ENCODE results near the gene SELL. TPM values are rescaled to one million over a fixed set of nuclear protein-coding genes. Genes with fewer than 3 reads are reported as not detected.
"Not testable (repeated sequence)": the region's sequence is repeated elsewhere in the genome, so short reads cannot be mapped to it uniquely, and the experiment has no call there.

The SELL gene
- total RNA-seq, 2 experiments from 2014 or later, result 297 to 316 TPM

GRCh38 chr1:169681140-169681539 is 30.3 kb downstream of the SELL start:
- Mint-ChIP-seq H3K36me3 (ENCODE audit: low read depth) (no peaks in the 10 kb centered on the region), H3K27ac (no peak overlapping the region), H3K27me3 (no peaks in the 10 kb centered on the region), H3K4me1 (peaks cover 35% of the 10 kb centered on the region), H3K9me3 (no peaks in the 10 kb centered on the region), H3K4me3 (no peak overlapping the region)
- no peak for DNase-seq
- CTCF ChIA-PET, result interaction anchor here (1.6 kb wide), 2 partner anchors 10 to 95 kb away, joined by 4 read pairs; partner anchors contain the start of gene F5
- POLR2A ChIA-PET, result interaction anchor here (4.7 kb wide), 1 partner anchor 11 kb away, joined by 43 read pairs; no protein-coding TSS in a partner anchor

GRCh38 chr1:169680377-169681019 is 30.9 kb downstream of the SELL start:
- H3K4me3 Mint-ChIP-seq, result no peak overlapping the region
- H3K9me3 Mint-ChIP-seq, result no peaks in the 10 kb centered on the region
- DNase-seq, result no peak
- ChIA-PET POLR2A (interaction anchor here (1.3 to 4.7 kb wide), 3 partner anchors 11 to 29 kb away, joined by 3 to 43 read pairs (median 3); no protein-coding TSS in a partner anchor), CTCF (interaction anchor here (1.6 kb wide), 2 partner anchors 10 to 94 kb away, joined by 4 read pairs; partner anchors contain the start of gene F5)
- H3K27me3 Mint-ChIP-seq, result no peaks in the 10 kb centered on the region
- no peak overlapping the region for H3K27ac Mint-ChIP-seq
- peaks cover 41% of the 10 kb centered on the region for H3K4me1 Mint-ChIP-seq
- no peaks in the 10 kb centered on the region for H3K36me3 Mint-ChIP-seq (ENCODE audit: low read depth)

GRCh38 chr1:169679692-169680091 is 31.7 kb downstream of the SELL start:
- no peaks in the 10 kb centered on the region for H3K36me3 Mint-ChIP-seq (ENCODE audit: low read depth)
- no peak for DNase-seq
- ChIA-PET CTCF (interaction anchor here (1.1 to 1.6 kb wide), 2 partner anchors 78 to 93 kb away, joined by 3 to 4 read pairs; partner anchors contain the start of gene F5), POLR2A (interaction anchor here (1.3 to 4.7 kb wide), 3 partner anchors 12 to 30 kb away, joined by 3 to 43 read pairs (median 3); no protein-coding TSS in a partner anchor)
- no peak overlapping the region for H3K4me3 Mint-ChIP-seq
- peaks cover 42% of the 10 kb centered on the region for H3K4me1 Mint-ChIP-seq
- H3K27ac Mint-ChIP-seq, result no peak overlapping the region
- H3K27me3 Mint-ChIP-seq, result no peaks in the 10 kb centered on the region
- H3K9me3 Mint-ChIP-seq, result no peaks in the 10 kb centered on the region

- Mint-ChIP-seq H3K4me1 (peaks cover 32% of the 10 kb centered on the region), H3K27ac (no peak overlapping the region), H3K36me3 (ENCODE audit: low read depth) (no peaks in the 10 kb centered on the region), H3K4me3 (no peak overlapping the region), H3K9me3 (peaks cover 6% of the 10 kb centered on the region), H3K27me3 (no peaks in the 10 kb centered on the region)
- POLR2A ChIA-PET, result interaction anchor here (2.7 kb wide), 1 partner anchor 17 kb away, joined by 13 read pairs; no protein-coding TSS in a partner anchor
- DNase-seq, result no peak
- CTCF ChIA-PET, result interaction anchor here (1.0 to 1.4 kb wide), 2 partner anchors 17 to 74 kb away, joined by 3 to 5 read pairs; no protein-coding TSS in a partner anchor
Observed at GRCh38 chr1:169676001-169676400, 35.4 kb downstream of the SELL start.

- Mint-ChIP-seq H3K27me3 (no peaks in the 10 kb centered on the region), H3K36me3 (ENCODE audit: low read depth) (peaks cover 10% of the 10 kb centered on the region), H3K9me3 (peaks cover 9% of the 10 kb centered on the region), H3K4me1 (peaks cover 47% of the 10 kb centered on the region), H3K27ac (no peak overlapping the region), H3K4me3 (no peak overlapping the region)
- ChIA-PET POLR2A (no interaction called here), CTCF (interaction anchor here (1.1 kb wide), 1 partner anchor 84 kb away, joined by 3 read pairs; no protein-coding TSS in a partner anchor)
- DNase-seq, result no peak
Observed at GRCh38 chr1:169670836-169671235, 40.6 kb downstream of the SELL start.

- H3K4me3 Mint-ChIP-seq, H3K27ac Mint-ChIP-seq, CTCF ChIA-PET, DNase-seq, H3K27me3 Mint-ChIP-seq, H3K9me3 Mint-ChIP-seq, POLR2A ChIA-PET: not testable (repeated sequence)
- Mint-ChIP-seq H3K36me3 (ENCODE audit: low read depth) (peaks cover 10% of the 10 kb centered on the region), H3K4me1 (peaks cover 42% of the 10 kb centered on the region)
Observed at GRCh38 chr1:169670244-169670643, 41.2 kb downstream of the SELL start.

- CTCF ChIA-PET, POLR2A ChIA-PET, H3K9me3 Mint-ChIP-seq, H3K27me3 Mint-ChIP-seq: not testable (repeated sequence)
- Mint-ChIP-seq H3K36me3 (ENCODE audit: low read depth) (peaks cover 10% of the 10 kb centered on the region), H3K4me3 (peak overlapping the region; percentile 38), H3K27ac (peak overlapping the region; percentile 75), H3K4me1 (peaks cover 42% of the 10 kb centered on the region)
- DNase-seq, result peak; percentile 26
Observed at GRCh38 chr1:169667699-169668596, 43.5 kb downstream of the SELL start.

GRCh38 chr1:169667227-169667639 is 44.2 kb downstream of the SELL start:
- H3K9me3 Mint-ChIP-seq, CTCF ChIA-PET, DNase-seq, H3K27me3 Mint-ChIP-seq: not testable (repeated sequence)
- H3K4me1 Mint-ChIP-seq, result peaks cover 42% of the 10 kb centered on the region
- H3K36me3 Mint-ChIP-seq (ENCODE audit: low read depth), result peaks cover 10% of the 10 kb centered on the region
- H3K27ac Mint-ChIP-seq, result peak overlapping the region; percentile 75
- peak overlapping the region; percentile 38 for H3K4me3 Mint-ChIP-seq
- POLR2A ChIA-PET, result interaction anchor here (1.3 kb wide), 1 partner anchor 26 kb away, joined by 4 read pairs; no protein-coding TSS in a partner anchor

- H3K27me3 Mint-ChIP-seq, DNase-seq, H3K9me3 Mint-ChIP-seq, CTCF ChIA-PET, H3K27ac Mint-ChIP-seq, POLR2A ChIA-PET, H3K4me3 Mint-ChIP-seq: not testable (repeated sequence)
- H3K4me1 Mint-ChIP-seq, result peaks cover 40% of the 10 kb centered on the region
- peaks cover 19% of the 10 kb centered on the region for H3K36me3 Mint-ChIP-seq (ENCODE audit: low read depth)
Observed at GRCh38 chr1:169662680-169663079, 48.7 kb downstream of the SELL start.

GRCh38 chr1:169661066-169661465 is 50.4 kb downstream of the SELL start:
- H3K9me3 Mint-ChIP-seq, result peaks cover 10% of the 10 kb centered on the region
- CTCF ChIA-PET, result interaction anchor here (3.3 kb wide), 1 partner anchor 51 kb away, joined by 6 read pairs; no protein-coding TSS in a partner anchor
- H3K4me3 Mint-ChIP-seq, H3K27ac Mint-ChIP-seq, DNase-seq, H3K27me3 Mint-ChIP-seq, POLR2A ChIA-PET: not testable (repeated sequence)
- H3K36me3 Mint-ChIP-seq (ENCODE audit: low read depth), result peaks cover 22% of the 10 kb centered on the region
- H3K4me1 Mint-ChIP-seq, result peaks cover 38% of the 10 kb centered on the region

- H3K27me3 Mint-ChIP-seq, H3K4me3 Mint-ChIP-seq, CTCF ChIA-PET, DNase-seq: not testable (repeated sequence)
- Mint-ChIP-seq H3K36me3 (ENCODE audit: low read depth) (peaks cover 22% of the 10 kb centered on the region), H3K9me3 (peaks cover 13% of the 10 kb centered on the region), H3K4me1 (peaks cover 48% of the 10 kb centered on the region), H3K27ac (peak overlapping the region; percentile 36)
- POLR2A ChIA-PET, result interaction anchor here (1.5 to 1.6 kb wide), 2 partner anchors 34 to 72 kb away, joined by 4 to 5 read pairs; partner anchors contain the start of gene F5
Observed at GRCh38 chr1:169658777-169659176, 52.6 kb downstream of the SELL start.

- ChIA-PET CTCF (no interaction called here), POLR2A (no interaction called here)
- no peak for DNase-seq
- peaks cover 12% of the 10 kb centered on the region for H3K36me3 Mint-ChIP-seq (ENCODE audit: low read depth)
- H3K27me3 Mint-ChIP-seq, result no peaks in the 10 kb centered on the region
- H3K4me3 Mint-ChIP-seq, result no peak overlapping the region
- no peak overlapping the region for H3K27ac Mint-ChIP-seq
- peaks cover 9% of the 10 kb centered on the region for H3K9me3 Mint-ChIP-seq
- H3K4me1 Mint-ChIP-seq, result peaks cover 40% of the 10 kb centered on the region
Observed at GRCh38 chr1:169653873-169654272, 57.5 kb downstream of the SELL start.

GRCh38 chr1:169651035-169651434 is 60.4 kb downstream of the SELL start:
- peaks cover 4% of the 10 kb centered on the region for H3K36me3 Mint-ChIP-seq (ENCODE audit: low read depth)
- ChIA-PET CTCF (no interaction called here), POLR2A (interaction anchor here (1.8 kb wide), 1 partner anchor 41 kb away, joined by 5 read pairs; no protein-coding TSS in a partner anchor)
- peaks cover 8% of the 10 kb centered on the region for H3K9me3 Mint-ChIP-seq
- peaks cover 28% of the 10 kb centered on the region for H3K4me1 Mint-ChIP-seq
- no peaks in the 10 kb centered on the region for H3K27me3 Mint-ChIP-seq
- no peak for DNase-seq
- no peak overlapping the region for H3K27ac Mint-ChIP-seq
- H3K4me3 Mint-ChIP-seq, result no peak overlapping the region
